Neural progenitor cell (in vitro differentiated cells): ENCODE measurements around the gene PHC3.

ENCODE experiments used
- EZH2 ChIP-seq: fragments of 200-600 bp; sonication (generic); IDR thresholded peaks from 2 replicates; pipeline ENCODE4 v1.6.1; 2017; ENCODE audit warnings: antibody characterized with exemption, mild to moderate bottlenecking, moderate library complexity
- EZH2phosphoT487 ChIP-seq: fragments of 200-600 bp; sonication (generic); IDR thresholded peaks from 2 replicates; pipeline ENCODE4 v1.6.1; 2017; ENCODE audit warnings: antibody characterized with exemption
- TF ChIP-seq, protein P1 (sequence below): fragments of 200-600 bp; sonication (generic); IDR thresholded peaks from 2 replicates; pipeline ENCODE4 v1.5.1; 2017; ENCODE audit warnings: antibody characterized with exemption, mild to moderate bottlenecking

DNA sequence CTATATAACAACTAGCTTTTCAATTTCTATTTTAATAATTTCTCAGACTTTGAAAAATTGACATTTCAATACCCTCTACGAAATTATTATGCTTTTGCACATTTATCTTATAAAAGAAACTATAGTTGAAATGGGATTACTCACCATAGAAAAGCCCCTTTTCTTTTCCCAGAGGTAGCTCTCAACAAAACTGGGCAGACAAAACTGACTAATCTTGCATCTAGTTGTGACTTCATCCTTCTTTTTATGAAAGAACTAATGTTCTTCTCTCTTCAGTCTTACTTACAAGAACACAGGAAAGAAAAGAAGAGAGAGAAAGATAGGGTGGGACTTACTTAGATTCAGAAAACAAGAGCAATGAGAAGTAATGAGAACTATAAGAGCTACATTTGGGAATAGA lies 82.8 kb downstream of the PHC3 start:
- TF ChIP-seq, protein P1, sequence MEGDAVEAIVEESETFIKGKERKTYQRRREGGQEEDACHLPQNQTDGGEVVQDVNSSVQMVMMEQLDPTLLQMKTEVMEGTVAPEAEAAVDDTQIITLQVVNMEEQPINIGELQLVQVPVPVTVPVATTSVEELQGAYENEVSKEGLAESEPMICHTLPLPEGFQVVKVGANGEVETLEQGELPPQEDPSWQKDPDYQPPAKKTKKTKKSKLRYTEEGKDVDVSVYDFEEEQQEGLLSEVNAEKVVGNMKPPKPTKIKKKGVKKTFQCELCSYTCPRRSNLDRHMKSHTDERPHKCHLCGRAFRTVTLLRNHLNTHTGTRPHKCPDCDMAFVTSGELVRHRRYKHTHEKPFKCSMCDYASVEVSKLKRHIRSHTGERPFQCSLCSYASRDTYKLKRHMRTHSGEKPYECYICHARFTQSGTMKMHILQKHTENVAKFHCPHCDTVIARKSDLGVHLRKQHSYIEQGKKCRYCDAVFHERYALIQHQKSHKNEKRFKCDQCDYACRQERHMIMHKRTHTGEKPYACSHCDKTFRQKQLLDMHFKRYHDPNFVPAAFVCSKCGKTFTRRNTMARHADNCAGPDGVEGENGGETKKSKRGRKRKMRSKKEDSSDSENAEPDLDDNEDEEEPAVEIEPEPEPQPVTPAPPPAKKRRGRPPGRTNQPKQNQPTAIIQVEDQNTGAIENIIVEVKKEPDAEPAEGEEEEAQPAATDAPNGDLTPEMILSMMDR, result no peak
- TF ChIP-seq EZH2, result no peak
- TF ChIP-seq EZH2phosphoT487, result no peak
